ENCODE results near the gene TBC1D22A. TPM values are rescaled to one million over a fixed set of nuclear protein-coding genes. Genes with fewer than 3 reads are reported as not detected.

The TBC1D22A gene
- total and polyA plus RNA-seq, 2 donors from 2014 or later = 24.6 to 39.4 TPM

DNA sequence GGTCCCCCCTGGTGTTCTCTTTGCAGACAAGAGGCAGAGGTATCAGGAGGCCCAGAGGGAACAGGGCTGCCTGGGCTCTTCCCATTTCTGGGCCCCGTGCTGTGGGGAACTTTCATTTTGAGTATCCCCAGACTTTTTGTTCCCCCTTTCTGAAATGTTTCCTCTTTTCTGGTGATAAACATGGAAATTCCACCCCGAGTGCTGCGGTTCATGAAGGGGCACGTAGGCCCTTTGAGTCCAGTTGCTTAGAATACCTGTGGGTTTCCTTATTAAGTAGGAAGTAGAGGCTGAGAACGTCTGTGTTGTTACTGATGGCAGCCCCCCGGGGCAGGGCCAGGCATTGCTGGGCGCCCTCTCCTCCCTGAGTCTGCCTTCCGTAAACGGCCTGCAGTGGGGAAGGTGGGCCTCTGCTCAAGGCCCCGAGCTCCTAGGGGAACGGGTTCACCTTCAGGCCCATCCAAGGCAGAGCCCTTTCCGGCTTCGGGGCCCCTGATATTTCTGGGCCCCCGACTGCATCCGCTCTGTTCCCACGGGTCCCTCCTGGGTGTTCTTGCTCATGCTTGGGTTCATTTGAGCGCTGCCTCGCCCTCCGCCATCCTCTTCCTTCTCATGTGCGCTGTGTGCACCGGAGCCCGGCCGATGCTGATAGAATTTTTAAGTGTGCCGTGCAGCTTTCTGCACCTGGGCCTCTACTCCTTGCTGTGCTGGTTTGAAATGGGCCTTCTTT lies 12.0 kb downstream of the TBC1D22A start:
- Histone ChIP-seq H3K9me3 (ENCODE audit: control insufficient read depth in 2 of 3, insufficient read depth in 1 of 3, low read length in 3 of 3) (no peaks in the 10 kb centered on the region), H3K27ac (ENCODE audit: low read depth in 2 of 2, low read length in 2 of 2) (peak overlapping the region; percentile 44 to 49), H3K4me1 (ENCODE audit: control insufficient read depth in 2 of 3, insufficient read depth in 2 of 3, low read depth in 1 of 3, low read length in 3 of 3) (peaks cover 0 to 30% (median 3%) of the 10 kb centered on the region in 3 donors), H3K27me3 (ENCODE audit: control insufficient read depth, insufficient read depth, low read length) (no peaks in the 10 kb centered on the region), H3K36me3 (ENCODE audit: control insufficient read depth in 2 of 3, insufficient read depth in 3 of 3, low read length in 3 of 3) (no peaks in the 10 kb centered on the region), H3K4me3 (ENCODE audit: low read length in 3 of 3) (no peak overlapping the region), H3K9ac (ENCODE audit: low read length in 3 of 3) (peak overlapping the region in 1 of 3 donors; percentile 5)
- intact Hi-C loops (cut with DNase I) = no loop called here
- TF ChIP-seq, protein P1, sequence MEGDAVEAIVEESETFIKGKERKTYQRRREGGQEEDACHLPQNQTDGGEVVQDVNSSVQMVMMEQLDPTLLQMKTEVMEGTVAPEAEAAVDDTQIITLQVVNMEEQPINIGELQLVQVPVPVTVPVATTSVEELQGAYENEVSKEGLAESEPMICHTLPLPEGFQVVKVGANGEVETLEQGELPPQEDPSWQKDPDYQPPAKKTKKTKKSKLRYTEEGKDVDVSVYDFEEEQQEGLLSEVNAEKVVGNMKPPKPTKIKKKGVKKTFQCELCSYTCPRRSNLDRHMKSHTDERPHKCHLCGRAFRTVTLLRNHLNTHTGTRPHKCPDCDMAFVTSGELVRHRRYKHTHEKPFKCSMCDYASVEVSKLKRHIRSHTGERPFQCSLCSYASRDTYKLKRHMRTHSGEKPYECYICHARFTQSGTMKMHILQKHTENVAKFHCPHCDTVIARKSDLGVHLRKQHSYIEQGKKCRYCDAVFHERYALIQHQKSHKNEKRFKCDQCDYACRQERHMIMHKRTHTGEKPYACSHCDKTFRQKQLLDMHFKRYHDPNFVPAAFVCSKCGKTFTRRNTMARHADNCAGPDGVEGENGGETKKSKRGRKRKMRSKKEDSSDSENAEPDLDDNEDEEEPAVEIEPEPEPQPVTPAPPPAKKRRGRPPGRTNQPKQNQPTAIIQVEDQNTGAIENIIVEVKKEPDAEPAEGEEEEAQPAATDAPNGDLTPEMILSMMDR (IDR thresholded peaks at IDR 0.05; ENCODE audit: borderline replicate concordance, extremely low read depth, insufficient read depth) = no peak
- no peak for FAIRE-seq
- DNase-seq = peak in 4 of 5 donors; percentile 35 to 66 (median 48)

DNA sequence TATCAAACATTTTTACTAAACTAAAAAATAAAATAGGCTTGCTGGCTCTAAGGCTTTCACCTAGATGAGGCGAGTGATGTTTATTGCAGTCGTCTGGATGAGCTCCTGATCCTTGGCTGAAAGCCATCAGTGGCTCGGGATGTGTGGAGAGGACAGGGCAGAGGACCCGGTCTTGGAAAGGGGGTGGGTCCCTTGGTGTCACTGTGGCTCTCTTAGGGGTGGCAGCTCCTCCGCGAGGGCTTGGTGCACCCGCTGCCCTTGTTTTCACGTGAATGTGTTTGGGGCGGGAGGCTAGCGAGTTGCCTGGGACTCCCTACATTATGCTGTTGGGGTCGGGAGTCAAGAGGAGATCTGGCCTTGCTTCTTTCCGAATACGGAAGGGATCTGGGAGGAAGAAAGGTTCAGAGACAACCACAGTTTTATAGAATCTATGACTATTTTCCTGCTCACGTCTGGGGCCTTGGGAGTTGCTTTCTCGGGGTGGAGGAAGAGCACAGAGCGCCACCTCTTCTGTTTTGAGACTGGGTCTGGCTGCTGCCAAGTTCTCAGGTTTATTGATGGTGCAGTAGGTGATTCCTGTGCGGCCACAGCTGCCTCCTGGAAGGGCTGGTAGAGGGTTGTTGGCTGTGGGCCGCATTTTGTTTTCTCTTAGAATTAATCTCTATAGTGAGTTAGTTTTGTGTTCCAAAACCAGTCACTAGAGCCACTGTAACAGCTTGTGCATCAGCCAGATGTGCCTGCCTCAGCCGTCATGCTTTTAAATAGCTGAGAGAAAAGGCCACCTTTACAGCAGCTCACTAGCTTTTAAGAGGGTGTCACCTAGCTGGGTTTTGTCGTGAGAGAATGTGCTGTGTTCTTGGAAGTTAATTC lies 12.8 kb downstream of the TBC1D22A start:
- no peaks in the 10 kb centered on the region for H3K9me3 ChIP-seq (ENCODE audit: control insufficient read depth in 2 of 3, insufficient read depth in 1 of 3, low read length in 3 of 3)
- no peak overlapping the region for H3K4me3 ChIP-seq (ENCODE audit: low read length in 3 of 3)
- no peak for FAIRE-seq
- no peaks in the 10 kb centered on the region for H3K27me3 ChIP-seq (ENCODE audit: control insufficient read depth, insufficient read depth, low read length)
- H3K36me3 ChIP-seq (ENCODE audit: control insufficient read depth in 2 of 3, insufficient read depth in 3 of 3, low read length in 3 of 3) = no peaks in the 10 kb centered on the region
- TF ChIP-seq, protein P1 (IDR thresholded peaks at IDR 0.05; ENCODE audit: borderline replicate concordance, extremely low read depth, insufficient read depth) = no peak
- H3K27ac ChIP-seq (ENCODE audit: low read depth in 2 of 2, low read length in 2 of 2) = no peak overlapping the region
- DNase-seq = no peak
- peaks cover 0 to 22% (median 3%) of the 10 kb centered on the region in 3 donors for H3K4me1 ChIP-seq (ENCODE audit: control insufficient read depth in 2 of 3, insufficient read depth in 2 of 3, low read depth in 1 of 3, low read length in 3 of 3)
- peak overlapping the region in 1 of 3 donors; percentile 15 for H3K9ac ChIP-seq (ENCODE audit: low read length in 3 of 3)
- intact Hi-C loops (cut with DNase I) = no loop called here

DNA sequence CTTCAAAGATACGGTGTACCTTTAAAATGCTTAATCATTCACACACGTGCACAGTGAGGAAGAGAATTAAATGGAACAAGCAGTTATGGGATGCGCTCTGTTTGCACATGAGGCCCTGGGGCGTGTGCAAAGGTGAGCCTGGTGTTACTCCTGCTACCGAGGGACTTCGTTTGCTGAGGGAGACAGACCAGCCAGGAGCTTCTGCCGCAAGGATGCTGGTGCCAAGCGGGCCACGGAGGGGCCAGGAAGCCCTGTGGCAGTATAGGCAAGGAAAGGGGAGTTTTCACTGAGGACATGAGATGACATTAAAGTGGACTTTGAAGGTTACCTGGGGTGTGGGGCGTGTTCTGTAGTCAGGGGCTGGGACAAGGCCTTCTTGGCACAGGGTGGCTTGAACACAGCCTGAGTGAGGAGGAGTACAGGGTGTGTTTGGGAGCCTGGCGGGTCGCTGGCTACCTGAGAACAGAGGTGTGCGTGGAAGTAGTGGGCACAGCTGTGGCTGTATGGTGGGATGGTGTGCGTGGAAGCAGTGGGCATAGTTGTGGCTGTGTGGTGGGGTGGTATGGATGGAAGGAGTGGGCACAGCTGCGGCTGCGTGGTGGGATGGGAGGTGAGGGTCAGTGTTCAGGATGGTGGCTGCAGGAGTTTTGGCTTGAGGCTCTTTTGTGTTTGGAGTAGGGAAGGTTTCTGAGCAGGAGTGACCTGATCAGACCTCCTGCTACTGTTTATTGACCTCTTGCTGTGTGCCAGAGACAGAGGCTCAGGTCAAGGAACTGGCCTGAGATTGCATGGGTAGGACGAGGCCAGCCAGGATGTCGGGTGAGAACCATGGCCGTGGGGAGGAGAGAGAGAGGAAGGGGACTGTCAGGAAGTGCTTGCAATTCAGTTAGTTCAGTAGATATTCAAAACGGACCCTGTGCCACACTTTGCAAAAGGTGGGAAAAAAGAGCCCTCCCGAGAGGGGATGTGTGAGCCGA lies 13.7 kb downstream of the TBC1D22A start:
- Histone ChIP-seq H3K9me3 (ENCODE audit: control insufficient read depth in 2 of 3, insufficient read depth in 1 of 3, low read length in 3 of 3) (no peaks in the 10 kb centered on the region), H3K36me3 (ENCODE audit: control insufficient read depth in 2 of 3, insufficient read depth in 3 of 3, low read length in 3 of 3) (no peaks in the 10 kb centered on the region), H3K27ac (ENCODE audit: low read depth in 2 of 2, low read length in 2 of 2) (no peak overlapping the region), H3K27me3 (ENCODE audit: control insufficient read depth, insufficient read depth, low read length) (no peaks in the 10 kb centered on the region), H3K4me1 (ENCODE audit: control insufficient read depth in 2 of 3, insufficient read depth in 2 of 3, low read depth in 1 of 3, low read length in 3 of 3) (peaks cover 0 to 21% (median 3%) of the 10 kb centered on the region in 3 donors), H3K4me3 (ENCODE audit: low read length in 3 of 3) (no peak overlapping the region), H3K9ac (ENCODE audit: low read length in 3 of 3) (peak overlapping the region in 1 of 3 donors; percentile 15)
- FAIRE-seq (no peak), DNase-seq (peak in 1 of 5 donors; percentile 64)
- intact Hi-C loops (cut with DNase I) = no loop called here
- TF ChIP-seq, protein P1 (IDR thresholded peaks at IDR 0.05; ENCODE audit: borderline replicate concordance, extremely low read depth, insufficient read depth) = no peak
